Adrenal gland (tissue), 12 donors: Measurements from ENCODE around the gene NBAS. TPM values are rescaled to one million over a fixed set of nuclear protein-coding genes. Genes with fewer than 3 reads are reported as not detected.
"Not testable (repeated sequence)": the region's sequence is repeated elsewhere in the genome, so short reads cannot be mapped to it uniquely, and the experiment has no call there.

Source experiments
- DNase-seq, 7 donors: peaks; one replicate each; pipeline ENCODE4 v3.0.0-alpha.2; 2019 to 2020
- H3K27ac ChIP-seq, 5 donors: fragments of 200-600 bp; sonication (generic) in 4 of 5; 1 replicate in 3 of 5; 2 replicates in 2 of 5; pipeline versions ENCODE4 v1.5.1 to v1.8.0; 2016 to 2020; ENCODE audit warnings: mild to moderate bottlenecking in 1 of 5
- H3K27me3 ChIP-seq: fragments of 200-600 bp; 2 replicates; pipeline ENCODE4 v1.8.0; 2021
- H3K36me3 ChIP-seq, 2 donors: fragments of 200-600 bp; replicated peaks in 1 of 2; 1 replicate in 1 of 2; 2 replicates in 1 of 2; pipeline versions ENCODE4 v1.5.1 to v1.8.0; 2018 to 2022
- H3K4me1 ChIP-seq, 2 donors: fragments of 200-600 bp; replicated peaks in 1 of 2; 1 replicate in 1 of 2; 2 replicates in 1 of 2; pipeline versions ENCODE4 v1.5.1 to v1.8.0; 2018 to 2021
- H3K4me3 ChIP-seq, 4 donors: fragments of 200-600 bp; sonication (generic) in 3 of 4; one replicate each; pipeline ENCODE4 v1.5.1; 2016 to 2018
- H3K9me3 ChIP-seq, 3 donors: fragments of 200-600 bp; sonication (generic) in 1 of 3; replicated peaks in 1 of 3; 1 replicate in 2 of 3; 2 replicates in 1 of 3; pipeline versions ENCODE4 v1.5.1 to v1.8.0; 2016 to 2021
- CTCF ChIP-seq, 6 experiments: fragments of 450-650 bp in 4 of 6; fragments of 200-600 bp in 2 of 6; sonication (generic) in 1 of 6; IDR thresholded peaks; 1 replicate in 5 of 6; 2 replicates in 1 of 6; pipeline versions ENCODE4 v1.5.1 to v1.8.0; 2016 to 2021; ENCODE audit warnings: antibody characterized with exemption in 6 of 6, mild to moderate bottlenecking in 2 of 6, moderate library complexity in 1 of 6
- POLR2A ChIP-seq, 2 donors: fragments of 450-650 bp; IDR thresholded peaks; one replicate each; pipeline ENCODE4 v1.6.1; 2017; ENCODE audit warnings: antibody characterized with exemption in 2 of 2, mild to moderate bottlenecking in 2 of 2, moderate library complexity in 1 of 2
- WGBS, 4 donors: extraction: QIAGEN DNeasy Blood & Tissue Kit in 2 of 4; methylation state at CpG; one replicate each; pipeline versions ENCODE4 v1.1.5 to v1.1.7; 2013 to 2017; 5-methylcytosine and 5-hydroxymethylcytosine counted together
- intact Hi-C, 2 donors: fragments of 100-400 bp; cut with DNase I; formaldehyde crosslinking; loops; one replicate each; pipeline versions ENCODE4 v1.14.1 to v1.15.0; 2022 to 2023
- polyA plus RNA-seq, 3 donors: library from polyadenylated mRNA; stranded (reverse); fragments of 200-250 nt in 2 of 3; fragments of 350-450 nt in 1 of 3; fragmentation: Illumina TruSeq in 1 of 3; extraction: RNeasy Lipid Tissue Mini Kit (QIAGEN cat#74804) in 1 of 3; gene quantifications; one replicate each; pipeline ENCODE4 v1.2.3, GENCODE V29; 2013 to 2014
- total RNA-seq, 9 donors: library from RNA; depleted of rRNA in 4 of 9; stranded (reverse); fragments of >200 nt in 4 of 9; fragments of 120-200 nt in 1 of 9; fragmentation: NEBNext Ultra II Directional in 1 of 9; extraction: Animal tissue kit (Norgen Biotek cat#: 25700) in 1 of 9; gene quantifications; one replicate each; pipeline versions ENCODE4 v1.1.0 to v1.2.4, GENCODE V29; 2013 to 2023
- donor health status: healthy with polysubstance abuse.
- donor health status: Bipolar disorder and iron deficiency.
- donor health status: DM: yes; HTN: yes; CAD: no.
- donor health status: DM: no; HTN: no; CAD: no.
- donor health status: DM: no; HTN: no; CAD: no.
- donor health status: DM: yes; HTN: yes; CAD: no.

NBAS gene
- total and polyA plus RNA-seq, 12 donors = 22.0 to 62.4 (median 46.2) TPM

GRCh38 chr2:15507061-15507460 is 54.1 kb downstream of the NBAS start:
- TF ChIP-seq CTCF (IDR thresholded peaks at IDR 0.05) (no peak), POLR2A (IDR thresholded peaks at IDR 0.05) (no peak)
- Histone ChIP-seq H3K4me3 (no peak overlapping the region), H3K36me3 (peaks cover 0 to 9% of the 10 kb centered on the region in 2 donors), H3K4me1 (peaks cover 0 to 5% of the 10 kb centered on the region in 2 donors), H3K27ac (no peak overlapping the region), H3K27me3 (no peaks in the 10 kb centered on the region), H3K9me3 (no peaks in the 10 kb centered on the region)
- no peak for DNase-seq
- intact Hi-C loops = no loop called here
- 70 to 93% (median 90%) methylated on average over 1 of the region's 1 CpG for WGBS, 4 donors

GRCh38 chr2:15506229-15506819 is 54.8 kb downstream of the NBAS start:
- TF ChIP-seq CTCF (IDR thresholded peaks at IDR 0.05) = no peak
- no peak for TF ChIP-seq POLR2A (IDR thresholded peaks at IDR 0.05)
- peak overlapping the region in 1 of 5 donors; percentile 19 for H3K27ac ChIP-seq
- peaks cover 0 to 9% of the 10 kb centered on the region in 2 donors for H3K36me3 ChIP-seq
- intact Hi-C loops = no loop called here
- DNase-seq = no peak
- WGBS, 4 donors = 69 to 74% (median 70%) methylated on average over 2 of the region's 2 CpGs
- H3K4me1 ChIP-seq = peaks cover 0 to 5% of the 10 kb centered on the region in 2 donors
- H3K4me3 ChIP-seq = no peak overlapping the region
- no peaks in the 10 kb centered on the region for H3K27me3 ChIP-seq
- no peaks in the 10 kb centered on the region for H3K9me3 ChIP-seq

GRCh38 chr2:15504882-15505663 is 56.1 kb downstream of the NBAS start:
- Histone ChIP-seq H3K4me3 (no peak overlapping the region), H3K9me3 (no peaks in the 10 kb centered on the region), H3K27ac (no peak overlapping the region), H3K36me3 (peaks cover 0 to 6% of the 10 kb centered on the region in 2 donors), H3K27me3 (no peaks in the 10 kb centered on the region), H3K4me1 (peaks cover 0 to 5% of the 10 kb centered on the region in 2 donors)
- 88 to 95% (median 94%) methylated on average over 3 of the region's 3 CpGs for WGBS, 4 donors
- intact Hi-C loops = no loop called here
- TF ChIP-seq POLR2A (IDR thresholded peaks at IDR 0.05) = no peak
- no peak for TF ChIP-seq CTCF (IDR thresholded peaks at IDR 0.05)
- no peak for DNase-seq

- H3K36me3 ChIP-seq, H3K9me3 ChIP-seq, H3K27me3 ChIP-seq, intact Hi-C loops, DNase-seq, H3K4me1 ChIP-seq, H3K27ac ChIP-seq, H3K4me3 ChIP-seq: not testable (repeated sequence)
- 97 to 100% (median 100%) methylated on average over 1 of the region's 1 CpG for WGBS, 4 donors
Observed at GRCh38 chr2:15499251-15499650, 61.9 kb downstream of the NBAS start.
